HepG2 (cell line): ENCODE results near the gene SEMA3G. TPM values are rescaled to one million over a fixed set of nuclear protein-coding genes. Genes with fewer than 3 reads are reported as not detected.
A peak's percentile ranks its signal among the peaks of the same experiment; 100 is the strongest.

Experiments
- CREM ChIP-seq, 2 experiments: sonication (generic) in 1 of 2; formaldehyde crosslinking in 1 of 2; IDR thresholded peaks; 2 replicates each; pipeline versions ENCODE4 v1.4.0 to v1.6.1; 2016 to 2020; ENCODE audit warnings: antibody characterized with exemption in 1 of 2, mild to moderate bottlenecking in 1 of 2, missing genetic modification reagents in 1 of 2
- FOXO1 ChIP-seq: sonication (generic); formaldehyde crosslinking; IDR thresholded peaks from 2 replicates; pipeline ENCODE4 v1.4.0; 2020; ENCODE audit warnings: missing genetic modification reagents
- HDAC2 ChIP-seq: sonication (generic); formaldehyde crosslinking; IDR thresholded peaks from 2 replicates; pipeline ENCODE4 v1.4.0; 2020; ENCODE audit warnings: missing genetic modification reagents
- KAT2B ChIP-seq: fragments of 150-350 bp; IDR thresholded peaks from 2 replicates; pipeline ENCODE4 v1.6.1; 2014; ENCODE audit warnings: low read depth, low read length, borderline replicate concordance
- NFYC ChIP-seq: IDR thresholded peaks from 2 replicates; pipeline ENCODE4 v1.6.1; 2016; ENCODE audit warnings: missing genetic modification reagents, missing compliant biosample characterization
- NR2F2 ChIP-seq: IDR thresholded peaks from 2 replicates; pipeline ENCODE4 v1.6.1; 2012; ENCODE audit warnings: low read depth, inconsistent platforms, borderline replicate concordance
- RFXAP ChIP-seq: sonication (generic); formaldehyde crosslinking; IDR thresholded peaks from 2 replicates; pipeline ENCODE4 v1.4.0; 2020; ENCODE audit warnings: missing genetic modification reagents, borderline replicate concordance
- RNF2 ChIP-seq: fragments of 450-650 bp; conservative IDR thresholded peaks from 2 replicates; pipeline ENCODE4 v1.6.1; 2016; ENCODE audit warnings: low read depth
- SIN3B ChIP-seq: fragments of 150-350 bp; IDR thresholded peaks from 2 replicates; pipeline ENCODE4 v1.6.1; 2014; ENCODE audit warnings: low read length
- SMARCC2 ChIP-seq: fragments of 450-650 bp; IDR thresholded peaks from 2 replicates; pipeline ENCODE4 v1.6.1; 2017; ENCODE audit warnings: antibody characterized with exemption, mild to moderate bottlenecking
- SP4 ChIP-seq: sonication (generic); formaldehyde crosslinking; IDR thresholded peaks from 2 replicates; pipeline ENCODE4 v1.8.1; 2023; ENCODE audit warnings: mild to moderate bottlenecking, missing genetic modification reagents
- TCF12 ChIP-seq, 2 experiments: fragments of 450-650 bp in 1 of 2; sonication (generic) in 1 of 2; formaldehyde crosslinking in 1 of 2; IDR thresholded peaks; 2 replicates each; pipeline versions ENCODE4 v1.6.1 to v1.8.0; 2017 to 2022; ENCODE audit warnings: antibody characterized with exemption in 1 of 2, mild to moderate bottlenecking in 1 of 2, missing genetic modification reagents in 1 of 2, moderate library complexity in 1 of 2
- ZNF138 ChIP-seq: sonication (generic); formaldehyde crosslinking; IDR thresholded peaks from 2 replicates; pipeline ENCODE4 v1.5.0; 2020; ENCODE audit warnings: mild to moderate bottlenecking, low read depth, missing genetic modification reagents
- ZNF598 ChIP-seq: sonication (generic); formaldehyde crosslinking; IDR thresholded peaks from 2 replicates; pipeline ENCODE4 v1.5.1; 2020; ENCODE audit warnings: mild to moderate bottlenecking, missing genetic modification reagents, borderline replicate concordance
- ZNF7 ChIP-seq: IDR thresholded peaks from 2 replicates; pipeline ENCODE4 v1.6.1; 2016; ENCODE audit warnings: missing biosample characterization, missing genetic modification reagents
- ZNF724P ChIP-seq: sonication (generic); formaldehyde crosslinking; IDR thresholded peaks from 2 replicates; pipeline ENCODE4 v1.8.0; 2022; ENCODE audit warnings: missing genetic modification reagents, borderline replicate concordance
- ZNF776 ChIP-seq: sonication (generic); formaldehyde crosslinking; IDR thresholded peaks from 2 replicates; pipeline ENCODE4 v1.4.0; 2020; ENCODE audit warnings: mild to moderate bottlenecking, missing genetic modification reagents
- polyA plus RNA-seq, 8 experiments: library from polyadenylated mRNA; depleted of rRNA in 3 of 8; stranded (reverse) in 7 of 8; unstranded in 1 of 8; fragments of >200 nt; fragmentation: Illumina TruSeq in 4 of 8; extraction: Trizol in 4 of 8; gene quantifications; 2 replicates each; pipeline versions ENCODE4 v1.2.1 to v1.2.3, GENCODE V29; 2011 to 2016; ENCODE audit warnings: low read depth in 4 of 8, missing spikeins in 1 of 8, mixed read lengths in 1 of 8; ENCODE audit not compliant: insufficient read depth in 1 of 8
- total RNA-seq, 5 experiments: library from RNA; depleted of rRNA; stranded (reverse); fragments of >200 nt; fragmentation: Illumina TruSeq; extraction: Trizol; gene quantifications; 2 replicates each; pipeline ENCODE4 v1.2.3, GENCODE V29; 2016; ENCODE audit warnings: low read depth in 1 of 5
- TF ChIP-seq, protein P1 (sequence below), 2 experiments: fragments of 450-650 bp in 1 of 2; sonication (generic) in 1 of 2; formaldehyde crosslinking in 1 of 2; IDR thresholded peaks; 2 replicates each; pipeline versions ENCODE4 v1.6.1 to v1.8.0; 2016 to 2022; ENCODE audit warnings: antibody characterized with exemption in 1 of 2, mild to moderate bottlenecking in 1 of 2, missing genetic modification reagents in 1 of 2
- TF ChIP-seq, protein P2 (sequence below): sonication (generic); formaldehyde crosslinking; IDR thresholded peaks from 2 replicates; pipeline ENCODE4 v1.8.0; 2022; ENCODE audit warnings: mild to moderate bottlenecking, missing genetic modification reagents

The SEMA3G gene
- total and polyA plus RNA-seq, 2 of the 13 experiments (the other 11 are each of a cell fraction or from before 2014, with no cell fraction given): 6.1 to 8.3 TPM

DNA sequence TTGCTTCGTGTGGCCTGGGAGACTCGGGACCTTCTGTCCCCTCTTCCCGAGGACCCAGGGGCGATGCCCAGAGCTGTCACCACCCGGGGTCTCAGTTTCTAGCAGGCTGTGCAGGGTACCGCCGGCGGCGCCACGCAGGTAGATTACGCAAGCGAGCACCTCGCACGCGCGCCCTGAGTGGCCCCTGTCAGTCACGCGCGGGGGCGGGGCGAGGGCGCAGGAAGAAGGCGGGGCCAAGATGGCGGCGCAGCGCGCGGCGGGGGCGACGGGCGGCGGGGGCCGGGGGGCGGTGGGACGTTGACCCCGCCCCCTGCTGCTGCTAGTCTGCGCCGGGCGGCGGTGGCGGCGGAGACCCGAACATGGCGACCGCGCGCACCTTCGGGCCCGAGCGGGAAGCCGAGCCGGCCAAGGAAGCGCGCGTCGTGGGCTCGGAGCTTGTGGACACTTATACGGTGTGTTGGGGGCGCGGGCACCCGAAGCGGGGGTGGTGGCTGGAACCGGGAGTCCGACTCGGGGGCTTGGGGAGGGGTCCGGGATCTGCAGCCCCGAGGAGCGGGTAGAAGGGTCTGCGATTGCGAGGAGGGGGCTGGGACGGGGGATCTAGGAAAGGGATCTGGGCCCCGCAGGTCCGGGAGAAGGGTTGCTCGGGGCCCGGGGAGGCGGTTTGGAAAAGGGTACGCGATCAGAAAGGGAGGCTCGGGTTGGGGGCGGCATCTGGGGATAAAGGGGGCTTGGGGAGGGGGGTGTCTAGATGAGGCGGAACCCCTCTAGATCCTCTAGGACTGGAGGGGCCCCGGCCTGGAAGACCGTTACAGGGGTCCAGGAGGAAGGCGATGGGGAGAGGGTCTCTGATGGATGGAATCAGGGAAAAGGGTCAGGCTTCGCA, 10.6 kb upstream of the SEMA3G start, which contains the start of gene NISCH (continued):
- TF ChIP-seq, protein P1, sequence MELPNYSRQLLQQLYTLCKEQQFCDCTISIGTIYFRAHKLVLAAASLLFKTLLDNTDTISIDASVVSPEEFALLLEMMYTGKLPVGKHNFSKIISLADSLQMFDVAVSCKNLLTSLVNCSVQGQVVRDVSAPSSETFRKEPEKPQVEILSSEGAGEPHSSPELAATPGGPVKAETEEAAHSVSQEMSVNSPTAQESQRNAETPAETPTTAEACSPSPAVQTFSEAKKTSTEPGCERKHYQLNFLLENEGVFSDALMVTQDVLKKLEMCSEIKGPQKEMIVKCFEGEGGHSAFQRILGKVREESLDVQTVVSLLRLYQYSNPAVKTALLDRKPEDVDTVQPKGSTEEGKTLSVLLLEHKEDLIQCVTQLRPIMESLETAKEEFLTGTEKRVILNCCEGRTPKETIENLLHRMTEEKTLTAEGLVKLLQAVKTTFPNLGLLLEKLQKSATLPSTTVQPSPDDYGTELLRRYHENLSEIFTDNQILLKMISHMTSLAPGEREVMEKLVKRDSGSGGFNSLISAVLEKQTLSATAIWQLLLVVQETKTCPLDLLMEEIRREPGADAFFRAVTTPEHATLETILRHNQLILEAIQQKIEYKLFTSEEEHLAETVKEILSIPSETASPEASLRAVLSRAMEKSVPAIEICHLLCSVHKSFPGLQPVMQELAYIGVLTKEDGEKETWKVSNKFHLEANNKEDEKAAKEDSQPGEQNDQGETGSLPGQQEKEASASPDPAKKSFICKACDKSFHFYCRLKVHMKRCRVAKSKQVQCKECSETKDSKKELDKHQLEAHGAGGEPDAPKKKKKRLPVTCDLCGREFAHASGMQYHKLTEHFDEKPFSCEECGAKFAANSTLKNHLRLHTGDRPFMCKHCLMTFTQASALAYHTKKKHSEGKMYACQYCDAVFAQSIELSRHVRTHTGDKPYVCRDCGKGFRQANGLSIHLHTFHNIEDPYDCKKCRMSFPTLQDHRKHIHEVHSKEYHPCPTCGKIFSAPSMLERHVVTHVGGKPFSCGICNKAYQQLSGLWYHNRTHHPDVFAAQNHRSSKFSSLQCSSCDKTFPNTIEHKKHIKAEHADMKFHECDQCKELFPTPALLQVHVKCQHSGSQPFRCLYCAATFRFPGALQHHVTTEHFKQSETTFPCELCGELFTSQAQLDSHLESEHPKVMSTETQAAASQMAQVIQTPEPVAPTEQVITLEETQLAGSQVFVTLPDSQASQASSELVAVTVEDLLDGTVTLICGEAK (IDR thresholded peaks at IDR 0.05): no peak
- TF ChIP-seq, protein P1 (CRISPR knock-in tag; IDR thresholded peaks at IDR 0.05): no peak; the same call in 1 of the 2 replicates
- no peak for TF ChIP-seq SIN3B
- TF ChIP-seq NFYC (CRISPR knock-in tag): peak; percentile 69
- TF ChIP-seq ZNF598 (CRISPR knock-in tag): no peak
- TF ChIP-seq SMARCC2: no peak
- no peak for TF ChIP-seq RNF2
- no peak for TF ChIP-seq NR2F2
- peak; percentile 79 for TF ChIP-seq SP4 (CRISPR knock-in tag)
- no peak for TF ChIP-seq ZNF724P (CRISPR knock-in tag)
- 0 out of 2 replicates have a peak, but pooled peaks have one; percentile 23 for TF ChIP-seq FOXO1 (CRISPR knock-in tag)
- no peak for TF ChIP-seq TCF12 (IDR thresholded peaks at IDR 0.05)
- no peak for TF ChIP-seq TCF12 (CRISPR knock-in tag; IDR thresholded peaks at IDR 0.05)
- TF ChIP-seq HDAC2: 0 out of 2 replicates have a peak, but pooled peaks have one; percentile 59
- 0 out of 2 replicates have a peak, but pooled peaks have one; percentile 28 for TF ChIP-seq ZNF138 (CRISPR knock-in tag)
- no peak for TF ChIP-seq CREM (IDR thresholded peaks at IDR 0.05)
- TF ChIP-seq CREM (CRISPR knock-in tag; IDR thresholded peaks at IDR 0.05): no peak
- no peak for TF ChIP-seq KAT2B
- TF ChIP-seq, protein P2, sequence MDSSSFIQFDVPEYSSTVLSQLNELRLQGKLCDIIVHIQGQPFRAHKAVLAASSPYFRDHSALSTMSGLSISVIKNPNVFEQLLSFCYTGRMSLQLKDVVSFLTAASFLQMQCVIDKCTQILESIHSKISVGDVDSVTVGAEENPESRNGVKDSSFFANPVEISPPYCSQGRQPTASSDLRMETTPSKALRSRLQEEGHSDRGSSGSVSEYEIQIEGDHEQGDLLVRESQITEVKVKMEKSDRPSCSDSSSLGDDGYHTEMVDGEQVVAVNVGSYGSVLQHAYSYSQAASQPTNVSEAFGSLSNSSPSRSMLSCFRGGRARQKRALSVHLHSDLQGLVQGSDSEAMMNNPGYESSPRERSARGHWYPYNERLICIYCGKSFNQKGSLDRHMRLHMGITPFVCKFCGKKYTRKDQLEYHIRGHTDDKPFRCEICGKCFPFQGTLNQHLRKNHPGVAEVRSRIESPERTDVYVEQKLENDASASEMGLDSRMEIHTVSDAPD: no peak
- TF ChIP-seq ZNF7: no peak
- 0 out of 2 replicates have a peak, but pooled peaks have one; percentile 19 for TF ChIP-seq ZNF776 (CRISPR knock-in tag)
- no peak for TF ChIP-seq RFXAP (CRISPR knock-in tag)
